Activated CD8-positive, alpha-beta memory T cell treated with anti-CD3 and anti-CD28 coated beads for 4 hours (primary cell): Measurements from ENCODE around the gene KATNAL1.
"Not testable (repeated sequence)": the region's sequence is repeated elsewhere in the genome, so short reads cannot be mapped to it uniquely, and the experiment has no call there.

Experiments used
- DNase-seq, 2 donors: peaks; one replicate each; pipeline ENCODE4 v3.0.0-alpha.2; 2020; ENCODE audit warnings: low read depth in 2 of 2

KATNAL1 gene

GRCh38 chr13:30212256-30212655, 95.1 kb downstream of the KATNAL1 start:
- no peak for DNase-seq

DNA sequence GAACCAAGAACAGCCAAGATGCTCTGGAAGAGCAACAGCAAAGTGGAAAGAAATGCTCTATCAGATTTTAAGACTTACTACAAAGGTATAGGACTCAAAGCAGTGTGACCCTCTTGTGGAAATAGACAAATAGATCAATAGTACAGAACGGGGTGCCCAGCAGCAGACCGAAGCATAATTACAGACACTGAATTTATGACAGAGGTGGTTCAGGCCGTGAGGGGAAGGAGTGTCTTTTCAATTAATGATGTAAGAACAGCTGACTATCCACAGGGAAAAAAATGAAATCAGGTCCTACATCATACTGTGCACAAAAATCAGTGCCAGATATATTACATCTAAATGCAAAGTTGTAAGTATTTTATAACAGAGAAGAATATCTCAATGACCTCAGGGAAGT, 95.6 kb downstream of the KATNAL1 start:
- no peak for DNase-seq

DNA sequence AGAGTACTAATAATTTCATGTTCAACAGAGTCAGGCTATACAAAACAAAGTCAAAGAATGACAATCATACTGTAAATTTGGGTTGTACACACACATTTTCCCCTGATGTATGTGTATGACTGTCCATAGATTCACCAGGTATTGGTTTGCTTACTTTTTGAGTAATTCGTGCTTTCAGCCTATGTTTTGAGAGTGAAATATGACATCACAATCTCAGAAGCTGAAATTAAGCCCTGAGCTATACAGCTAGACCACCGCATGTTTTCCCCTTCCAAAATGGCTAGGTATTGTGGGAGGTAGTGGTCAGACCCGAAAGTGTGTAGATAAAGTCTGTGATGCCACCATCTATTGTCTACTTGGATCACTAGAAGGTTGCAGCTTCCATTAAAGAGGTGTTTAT, 102.8 kb downstream of the KATNAL1 start:
- DNase-seq = no peak

GRCh38 chr13:30196025-30196424, 111.3 kb downstream of the KATNAL1 start:
- DNase-seq = no peak

GRCh38 chr13:30194906-30195305, 112.4 kb downstream of the KATNAL1 start:
- no peak for DNase-seq

- no peak for DNase-seq
Measured at GRCh38 chr13:30193279-30194234, 113.8 kb downstream of the KATNAL1 start.

- DNase-seq = no peak
Measured at GRCh38 chr13:30192320-30193093, 114.8 kb downstream of the KATNAL1 start.

DNA sequence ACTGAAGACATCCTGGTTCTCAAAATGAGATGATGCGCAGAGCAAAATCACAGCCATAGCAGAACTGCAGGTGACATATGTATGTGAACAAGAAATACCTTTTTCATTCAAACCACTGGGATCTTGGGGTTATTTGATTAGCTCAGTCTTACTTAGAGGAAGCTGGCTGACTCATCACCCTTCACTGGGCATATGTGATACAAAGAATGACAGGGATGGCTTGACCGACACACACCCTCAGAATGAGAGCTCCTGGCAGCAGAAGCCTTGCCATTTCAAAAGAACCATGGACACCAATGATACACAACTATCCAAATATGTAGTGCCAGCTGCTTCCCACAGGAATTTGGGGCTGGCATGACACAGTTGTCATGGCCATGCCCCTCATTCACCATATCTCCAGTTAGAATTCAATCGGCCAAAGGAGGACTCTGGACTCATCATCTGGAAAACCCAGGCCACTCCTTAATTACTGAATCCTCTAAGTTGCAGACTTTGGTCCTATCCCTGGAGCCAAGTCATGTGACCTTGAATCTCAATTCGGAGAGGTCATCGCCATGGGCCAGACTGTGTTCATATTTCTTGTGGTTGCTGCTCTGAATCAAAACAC, 115.8 kb downstream of the KATNAL1 start:
- DNase-seq = no peak

DNA sequence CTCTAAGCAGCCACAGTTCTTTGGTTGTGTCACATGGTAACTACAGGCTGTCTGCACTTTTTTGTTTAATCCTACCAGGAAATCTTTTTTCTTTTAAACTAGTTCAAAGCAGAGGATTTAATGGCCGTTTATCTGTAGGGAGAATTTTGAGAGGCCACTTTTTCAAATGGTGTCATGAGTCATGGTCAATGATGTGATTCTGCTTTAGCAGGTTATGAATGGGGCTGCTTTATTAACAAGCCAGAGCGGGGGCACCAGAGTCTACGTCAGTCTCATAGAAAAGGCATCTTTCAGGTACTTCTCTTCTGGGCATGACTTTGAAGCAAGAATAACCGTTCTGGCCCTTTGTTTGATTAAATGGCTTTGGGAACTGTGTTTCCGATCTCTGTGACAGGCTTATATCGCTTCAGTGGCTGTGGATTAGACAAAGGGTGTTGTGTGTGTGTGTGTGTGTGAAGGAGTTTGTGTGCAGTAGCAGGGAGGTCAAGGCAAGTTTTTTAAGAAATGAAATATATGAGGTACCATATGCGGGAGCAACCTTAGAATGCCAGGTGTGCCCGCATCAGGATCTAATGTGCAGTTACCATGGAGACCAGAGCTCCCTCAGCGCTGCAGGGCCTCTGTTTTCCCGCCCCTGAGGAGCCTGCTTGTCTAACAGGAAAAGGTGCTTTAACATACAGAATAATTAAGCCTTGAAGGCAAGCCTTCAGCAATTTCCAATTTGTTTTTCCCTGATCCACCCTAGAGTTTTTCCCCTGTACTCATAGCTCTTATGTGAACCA, 120.5 kb downstream of the KATNAL1 start:
- no peak for DNase-seq

GRCh38 chr13:30181888-30182651, 125.3 kb downstream of the KATNAL1 start:
- no peak for DNase-seq

DNA sequence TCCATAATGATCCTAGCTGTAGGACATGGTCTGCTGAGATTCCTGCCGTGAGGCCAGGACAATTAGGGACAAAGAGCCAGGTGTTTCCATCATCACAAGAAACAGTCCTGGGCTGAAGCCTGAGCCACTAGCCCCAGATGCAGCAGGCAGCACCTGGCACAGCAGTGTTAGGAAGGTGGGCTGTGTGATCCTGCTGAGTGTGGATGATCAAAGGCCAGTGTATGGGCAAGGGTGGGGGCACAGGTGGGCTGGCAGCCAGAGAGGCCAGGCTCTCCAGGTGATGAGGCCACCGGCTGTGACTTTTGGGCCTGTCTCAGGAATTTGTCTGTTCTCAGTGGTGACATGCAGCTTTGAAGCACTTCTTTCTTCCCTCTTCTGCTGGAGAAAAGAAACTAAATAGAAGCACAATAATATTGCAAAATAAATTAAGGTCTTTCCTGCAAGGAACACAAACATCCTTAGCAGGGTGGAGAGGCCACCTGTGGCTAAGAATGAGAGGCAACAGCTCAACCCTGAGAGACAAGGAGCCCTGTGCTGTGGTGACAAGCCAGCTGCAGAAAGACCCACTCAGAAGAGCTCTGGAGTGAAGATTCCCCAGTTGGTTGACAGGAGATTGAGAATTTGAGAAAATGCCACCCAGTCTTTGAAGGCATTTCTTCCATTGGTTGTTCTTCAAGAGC, 127.6 kb downstream of the KATNAL1 start:
- DNase-seq = no peak

DNA sequence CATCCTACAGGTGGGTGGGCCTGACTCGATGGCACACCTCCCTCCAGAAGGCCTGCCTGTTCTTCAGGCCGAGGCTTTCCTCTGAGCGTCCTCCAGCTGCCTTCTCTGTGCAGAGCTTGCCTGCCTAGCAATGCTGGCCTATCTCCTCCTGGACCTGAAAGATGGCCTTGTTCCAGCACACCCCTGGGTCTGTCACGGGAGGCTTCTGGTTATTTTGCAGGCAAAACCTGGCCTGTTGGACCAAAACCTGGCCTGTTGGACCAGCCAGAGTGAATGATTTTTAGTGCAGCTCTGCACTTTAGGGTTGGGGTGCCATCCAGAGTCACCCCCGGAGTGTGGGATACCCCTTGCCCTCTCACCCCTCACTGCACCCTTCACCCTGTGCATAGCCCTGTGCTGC, 128.4 kb downstream of the KATNAL1 start:
- DNase-seq = no peak

GRCh38 chr13:30175166-30175565, 132.2 kb downstream of the KATNAL1 start:
- no peak for DNase-seq

DNA sequence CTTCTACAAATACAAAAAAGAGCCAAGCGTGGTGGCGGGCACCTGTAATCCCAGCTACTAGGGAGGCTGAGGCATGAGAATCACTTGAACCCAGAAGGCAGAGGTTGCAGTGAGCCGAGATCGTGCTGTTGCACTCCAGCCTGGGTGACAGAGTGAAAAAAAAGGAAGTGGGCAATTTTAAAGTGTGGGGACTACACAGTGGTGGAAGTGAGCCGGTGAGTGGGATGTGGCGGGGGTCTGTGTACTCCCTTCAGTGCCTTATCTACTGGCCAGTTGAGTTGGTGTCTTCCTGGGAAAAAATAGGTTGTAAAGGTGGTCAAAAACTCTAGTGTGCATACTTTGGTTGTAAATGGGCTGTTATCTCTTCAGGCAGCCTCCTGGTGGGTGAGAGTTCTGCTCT, 133.1 kb downstream of the KATNAL1 start:
- not testable (repeated sequence) for DNase-seq

DNA sequence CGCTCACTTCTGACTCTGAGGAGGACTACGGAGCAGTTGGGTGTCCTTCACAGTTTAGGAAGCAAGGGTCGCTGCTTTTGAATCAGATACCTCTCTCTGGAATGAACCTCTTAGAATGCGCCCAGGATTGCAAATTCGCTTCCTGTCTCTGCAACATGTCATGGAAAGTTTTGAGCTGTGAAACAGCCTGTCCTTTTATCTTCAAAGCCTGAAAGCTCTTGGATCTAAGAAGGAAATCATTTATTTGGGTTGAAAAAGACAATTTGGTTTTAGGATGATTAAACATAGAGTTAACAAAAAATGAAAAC, 134.1 kb downstream of the KATNAL1 start:
- DNase-seq = no peak

DNA sequence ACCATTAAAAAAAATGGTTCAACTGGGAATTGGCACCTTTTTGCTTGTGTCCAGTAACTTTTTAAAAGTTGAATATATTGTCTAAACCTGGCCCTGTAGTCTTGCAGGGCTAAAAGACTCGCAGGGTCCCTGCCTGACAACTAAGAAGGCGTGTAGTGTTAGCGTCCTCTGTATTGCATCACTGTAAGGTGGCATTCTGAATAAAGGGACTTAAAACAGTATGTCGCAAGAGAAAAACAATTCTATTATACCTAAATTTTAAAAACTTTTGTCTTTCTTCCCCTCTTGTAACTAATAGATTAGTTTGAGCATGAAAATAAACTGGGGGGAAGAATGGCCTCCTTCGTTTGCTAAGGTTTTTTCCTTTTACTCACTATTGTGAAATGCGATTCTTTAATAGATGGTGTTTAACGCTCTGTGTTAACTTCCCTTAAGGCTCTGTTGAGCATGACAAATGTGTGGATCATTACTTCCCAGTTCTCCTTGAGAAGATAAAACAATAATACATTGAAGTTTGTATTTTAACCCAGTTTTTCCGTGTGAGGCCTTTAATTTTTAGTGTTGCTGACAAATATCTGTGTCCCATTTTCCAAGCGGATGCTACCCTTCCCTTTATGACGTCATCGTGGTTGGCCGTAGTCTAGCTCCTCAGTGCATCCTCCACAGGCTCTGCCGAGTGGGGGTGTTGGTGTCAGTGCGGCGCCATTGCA, 134.6 kb downstream of the KATNAL1 start:
- DNase-seq = no peak

GRCh38 chr13:30170569-30170968, 136.8 kb downstream of the KATNAL1 start:
- DNase-seq = no peak

- no peak for DNase-seq
Measured at GRCh38 chr13:30169442-30169841, 137.9 kb downstream of the KATNAL1 start.

DNA sequence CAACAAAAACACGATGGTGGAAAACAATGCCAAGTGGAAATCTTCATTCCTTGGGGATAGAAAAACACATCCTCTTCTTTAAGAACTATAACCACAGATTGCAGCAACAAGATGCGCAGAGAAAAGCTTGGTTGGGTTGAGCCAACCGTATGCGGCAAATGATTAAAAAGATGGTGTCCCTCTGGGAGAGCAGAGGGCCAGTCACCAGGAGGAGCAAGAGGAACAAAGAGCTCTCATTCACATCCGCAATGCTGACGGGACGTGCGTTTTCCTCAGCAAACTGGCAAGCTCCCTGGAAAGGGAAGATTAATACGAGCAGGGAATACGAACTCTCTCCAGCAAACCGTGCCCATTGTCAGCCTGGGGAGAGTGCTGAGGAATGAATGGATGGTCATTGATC, 141.6 kb downstream of the KATNAL1 start:
- no peak for DNase-seq

DNA sequence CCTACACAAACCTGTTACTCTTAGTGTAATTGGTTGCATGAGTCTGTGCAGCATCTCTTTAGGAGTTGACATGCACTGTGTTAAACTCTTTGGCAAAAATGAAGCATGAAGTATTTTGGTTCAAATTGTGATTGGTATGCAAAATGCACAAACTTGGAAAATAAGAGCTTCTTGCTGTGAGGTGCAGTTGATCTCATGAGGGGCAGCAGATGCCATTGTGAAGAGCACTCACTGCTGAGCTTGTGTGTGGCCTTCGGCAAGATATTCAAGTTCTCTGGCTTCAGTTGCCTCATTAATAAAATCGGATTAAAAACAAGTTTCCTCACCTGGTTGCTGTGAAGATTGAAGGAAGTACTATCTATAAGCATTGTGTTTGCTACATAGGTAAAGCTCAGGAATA, 142.3 kb downstream of the KATNAL1 start:
- no peak for DNase-seq
